ENCODE data around the gene CAPZA1.
A peak's percentile ranks its signal among the peaks of the same experiment; 100 is the strongest.

CAPZA1 gene

DNA sequence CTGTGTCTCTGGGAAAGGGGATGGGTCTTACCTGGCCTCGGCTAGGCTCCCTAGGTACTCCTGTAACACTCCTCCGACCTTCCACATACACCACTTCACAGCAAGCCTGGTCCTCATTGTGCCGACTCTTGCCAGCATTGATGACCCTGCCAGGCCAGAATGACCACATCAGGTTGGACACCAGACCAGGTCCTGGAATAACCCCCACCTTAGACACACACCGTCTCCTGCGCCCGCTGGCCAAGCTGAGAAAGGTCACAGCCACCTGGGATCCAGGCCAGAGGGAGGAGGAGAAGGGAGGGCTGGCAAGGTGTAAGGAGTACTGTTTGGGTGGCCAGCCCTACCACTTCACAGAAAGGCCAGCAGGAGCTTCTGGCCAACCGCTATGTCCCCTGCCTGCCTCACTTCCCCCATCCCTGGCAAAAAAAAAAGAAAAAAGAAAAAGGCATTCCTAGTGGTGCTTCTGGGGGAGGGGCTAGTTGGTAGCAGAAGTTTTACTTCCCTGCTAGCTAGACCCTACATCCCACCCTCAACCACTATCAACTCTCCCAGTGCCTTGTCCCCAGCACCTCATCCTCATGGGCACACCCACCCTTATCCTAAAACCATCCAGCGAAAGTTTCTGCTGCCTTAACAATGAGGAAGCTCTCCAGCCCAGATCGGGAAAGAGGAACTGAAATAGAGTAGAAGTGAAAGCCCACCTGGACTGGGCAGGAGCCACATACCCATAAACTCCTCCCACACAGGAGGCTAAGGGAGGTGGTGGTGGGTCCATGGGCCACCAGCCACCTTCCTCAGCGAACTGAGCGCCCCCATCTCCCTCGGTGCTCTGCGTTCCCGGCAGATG lies 94.1 kb downstream of the CAPZA1 start:
- Histone ChIP-seq H3K9me3 (ENCODE audit: control insufficient read depth, insufficient read depth, low read depth, low read length) (no peaks in the 10 kb centered on the region), H3K4me3 (ENCODE audit: low read depth, low read length) (no peak overlapping the region), H3K36me3 (ENCODE audit: control insufficient read depth in 2 of 2, insufficient read depth in 1 of 2, low read length in 2 of 2) (peaks cover 0 to 3% of the 10 kb centered on the region in 2 experiments; a peak in 1 of 3 replicates), H3K27ac (ENCODE audit: extremely low read depth, low read depth, low read length) (no peak overlapping the region), H3K4me1 (ENCODE audit: control insufficient read depth, insufficient read depth, low read length) (no peaks in the 10 kb centered on the region)
- TF ChIP-seq ZNF18 (tag by site-specific recombination; IDR thresholded peaks at IDR 0.05) (no peak), SP2 (tag by site-specific recombination; IDR thresholded peaks at IDR 0.05) (0 out of 2 replicates have a peak, but pooled peaks have one; percentile 21), PRDM1 (tag by site-specific recombination; IDR thresholded peaks at IDR 0.05) (0 out of 2 replicates have a peak, but pooled peaks have one; percentile 22), ZNF449 (tag by site-specific recombination; IDR thresholded peaks at IDR 0.05) (peak; percentile 94), MZF1 (tag by site-specific recombination; IDR thresholded peaks at IDR 0.05; ENCODE audit: borderline replicate concordance) (no peak), ZSCAN30 (tag by site-specific recombination; IDR thresholded peaks at IDR 0.05) (no peak)
- TF ChIP-seq, protein P1, sequence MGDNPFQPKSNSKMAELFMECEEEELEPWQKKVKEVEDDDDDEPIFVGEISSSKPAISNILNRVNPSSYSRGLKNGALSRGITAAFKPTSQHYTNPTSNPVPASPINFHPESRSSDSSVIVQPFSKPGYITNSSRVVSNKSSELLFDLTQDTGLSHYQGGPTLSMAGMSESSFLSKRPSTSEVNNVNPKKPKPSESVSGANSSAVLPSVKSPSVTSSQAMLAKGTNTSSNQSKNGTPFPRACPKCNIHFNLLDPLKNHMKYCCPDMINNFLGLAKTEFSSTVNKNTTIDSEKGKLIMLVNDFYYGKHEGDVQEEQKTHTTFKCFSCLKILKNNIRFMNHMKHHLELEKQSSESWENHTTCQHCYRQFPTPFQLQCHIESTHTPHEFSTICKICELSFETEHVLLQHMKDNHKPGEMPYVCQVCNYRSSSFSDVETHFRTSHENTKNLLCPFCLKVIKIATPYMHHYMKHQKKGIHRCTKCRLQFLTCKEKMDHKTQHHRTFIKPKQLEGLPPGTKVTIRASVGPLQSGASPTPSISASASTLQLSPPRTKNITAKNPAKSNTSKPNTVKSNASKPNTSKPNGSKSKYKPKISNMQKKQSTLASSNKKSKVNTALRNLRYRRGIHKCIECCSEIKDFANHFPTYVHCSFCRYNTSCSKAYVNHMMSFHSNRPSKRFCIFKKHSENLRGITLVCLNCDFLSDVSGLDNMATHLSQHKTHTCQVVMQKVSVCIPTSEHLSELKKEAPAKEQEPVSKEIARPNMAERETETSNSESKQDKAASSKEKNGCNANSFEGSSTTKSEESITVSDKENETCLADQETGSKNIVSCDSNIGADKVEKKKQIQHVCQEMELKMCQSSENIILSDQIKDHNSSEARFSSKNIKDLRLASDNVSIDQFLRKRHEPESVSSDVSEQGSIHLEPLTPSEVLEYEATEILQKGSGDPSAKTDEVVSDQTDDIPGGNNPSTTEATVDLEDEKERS (tag by site-specific recombination; IDR thresholded peaks at IDR 0.05): no peak
- ChIA-PET POLR2A (interaction anchor here (1.3 kb wide), 1 partner anchor 13 kb away, joined by 5 read pairs; no protein-coding TSS in a partner anchor), CTCF (interaction anchor here (0.6 to 7.0 kb wide), 8 partner anchors 14 to 359 kb away, joined by 3 to 74 read pairs (median 11); partner anchors contain the start of gene LRIG2)

DNA sequence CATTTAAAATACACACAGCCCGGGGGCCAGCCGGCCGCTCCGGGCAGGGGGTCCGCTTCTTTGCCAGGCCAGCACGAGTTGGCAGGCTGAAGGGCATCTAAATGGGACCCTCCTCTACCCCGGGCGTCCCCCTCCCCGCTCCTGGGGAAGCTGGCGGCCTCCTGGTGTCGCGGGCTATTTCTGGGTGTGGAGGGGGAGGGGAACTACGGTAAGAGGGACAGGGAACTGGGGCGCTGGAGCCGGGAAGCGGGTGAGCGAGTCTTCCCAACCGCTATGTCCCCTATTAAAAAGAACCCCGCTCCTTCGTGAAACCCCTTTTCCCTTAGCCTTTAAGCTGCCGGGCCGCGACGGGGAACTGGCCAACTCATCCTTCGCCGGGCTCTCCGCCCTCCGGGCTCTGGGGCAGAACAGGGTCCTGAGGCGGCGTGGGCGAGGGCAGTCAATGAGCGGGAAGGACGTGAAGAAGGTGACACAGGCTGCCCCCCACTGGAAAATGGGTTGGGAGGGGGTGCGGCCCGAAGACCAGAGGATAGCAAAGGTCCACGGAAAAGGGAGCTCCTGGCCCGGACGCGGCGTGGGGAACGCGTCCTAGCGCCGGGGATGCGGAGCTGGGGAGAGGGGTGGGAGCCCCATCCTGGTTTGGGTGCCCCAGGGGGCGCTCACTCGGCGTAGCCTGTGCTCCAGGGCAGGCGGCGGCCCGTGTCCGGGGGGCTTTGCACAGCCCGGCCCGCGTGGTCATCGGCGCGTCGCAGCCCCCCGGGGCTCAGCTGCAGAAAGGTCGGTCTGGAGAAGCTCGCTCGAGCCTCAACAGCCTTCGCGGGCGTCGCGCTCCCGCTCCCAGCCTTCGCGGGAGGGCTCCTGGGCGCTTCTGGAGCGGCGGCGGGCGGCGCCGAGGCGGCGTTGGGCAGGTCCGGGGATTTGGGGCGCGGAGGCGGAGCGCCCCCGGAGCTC lies 95.0 kb downstream of the CAPZA1 start:
- CTCF ChIA-PET: interaction anchor here (0.6 to 9.1 kb wide), 23 partner anchors 12 to 1195 kb away, joined by 3 to 417 read pairs (median 4); partner anchors contain the start of gene LRIG2
- Histone ChIP-seq H3K9me3 (ENCODE audit: control insufficient read depth, insufficient read depth, low read depth, low read length) (no peaks in the 10 kb centered on the region), H3K27ac (ENCODE audit: extremely low read depth, low read depth, low read length) (no peak overlapping the region; the same call in 1 of the 2 replicates), H3K4me3 (ENCODE audit: low read depth, low read length) (peak overlapping the region; percentile 57), H3K36me3 (ENCODE audit: control insufficient read depth in 2 of 2, insufficient read depth in 1 of 2, low read length in 2 of 2) (peaks cover 0 to 3% of the 10 kb centered on the region in 2 experiments; a peak in 1 of 3 replicates), H3K4me1 (ENCODE audit: control insufficient read depth, insufficient read depth, low read length) (no peaks in the 10 kb centered on the region)
- POLR2A ChIA-PET: interaction anchor here (0.8 to 2.0 kb wide), 9 partner anchors 10 to 675 kb away, joined by 3 to 17 read pairs (median 5); partner anchors contain the start of genes CAPZA1, CTTNBP2NL, MAGI3 and MOV10
- TF ChIP-seq PATZ1 (tag by site-specific recombination; IDR thresholded peaks at IDR 0.05) (peak; percentile 47), ZNF157 (tag by site-specific recombination; IDR thresholded peaks at IDR 0.05) (no peak), ZNF10 (tag by site-specific recombination; IDR thresholded peaks at IDR 0.05) (no peak), ZNF394 (tag by site-specific recombination; IDR thresholded peaks at IDR 0.05; ENCODE audit: borderline replicate concordance) (no peak), ZNF830 (tag by site-specific recombination; IDR thresholded peaks at IDR 0.05; ENCODE audit: low read depth) (no peak), ZNF274 (IDR thresholded peaks at IDR 0.05; ENCODE audit: low read length) (no peak), ZNF274 (tag by site-specific recombination; IDR thresholded peaks at IDR 0.05; ENCODE audit: borderline replicate concordance) (no peak), ZNF341 (tag by site-specific recombination; IDR thresholded peaks at IDR 0.05; ENCODE audit: low read depth) (peak; percentile 76), ZNF433 (tag by site-specific recombination; IDR thresholded peaks at IDR 0.05; ENCODE audit: low read depth) (no peak), KLF1 (tag by site-specific recombination; IDR thresholded peaks at IDR 0.05) (no peak)
- TF ChIP-seq, protein P1 (tag by site-specific recombination; IDR thresholded peaks at IDR 0.05): no peak

Data from HEK293 (cell line).